Heart left ventricle (tissue), 13 donors: ENCODE results near the gene ADAMTS7.

Experiments
- POLR2A ChIP-seq, 2 donors: fragments of 450-650 bp; IDR thresholded peaks; one replicate each; pipeline ENCODE4 v1.6.1; 2017; ENCODE audit warnings: antibody characterized with exemption in 2 of 2, mild to moderate bottlenecking in 2 of 2, moderate library complexity in 2 of 2
- TF ChIP-seq, protein P1 (sequence below), 12 donors: fragments of 200-600 bp; sonication (generic) in 4 of 12; IDR thresholded peaks; one replicate each; pipeline versions ENCODE4 v1.5.0 to v1.8.0; 2018 to 2022; ENCODE audit warnings: antibody characterized with exemption in 12 of 12, mild to moderate bottlenecking in 5 of 12
- donor health status: ischemic (EF 13 %, LVEDD 7.1; RV severe dilation, severe dysfunction).
- donor health status: DM: no; HTN: yes; CAD: no.
- donor health status: DM: no; HTN: no; CAD: no.
- donor health status: ischemic (EF 25% LVEDD 6.9; RV normal size, moderate dysfunction).
- donor health status: ischemic (EF 25% LVEDD 5.7; RV mildly dilated, moderate dysfunction).
- donor health status: ischemic (EF 35%, LVEDD 5.7; RV mildly dilated, moderate dysfunction).
- donor health status: nonischemic (EF 11% LVEDD 7.7; RV severe dilation, severe dysfunction).
- donor health status: DM: yes; HTN: yes; CAD: no.
- donor health status: PGD.
- donor health status: ischemic (EF 29% LVEDD 5.4; RV normal size, mild dysfunction).
- donor health status: nonischemic (EF 23%, LVEDD 6.1; RV moderate dilation, normal function).

DNA sequence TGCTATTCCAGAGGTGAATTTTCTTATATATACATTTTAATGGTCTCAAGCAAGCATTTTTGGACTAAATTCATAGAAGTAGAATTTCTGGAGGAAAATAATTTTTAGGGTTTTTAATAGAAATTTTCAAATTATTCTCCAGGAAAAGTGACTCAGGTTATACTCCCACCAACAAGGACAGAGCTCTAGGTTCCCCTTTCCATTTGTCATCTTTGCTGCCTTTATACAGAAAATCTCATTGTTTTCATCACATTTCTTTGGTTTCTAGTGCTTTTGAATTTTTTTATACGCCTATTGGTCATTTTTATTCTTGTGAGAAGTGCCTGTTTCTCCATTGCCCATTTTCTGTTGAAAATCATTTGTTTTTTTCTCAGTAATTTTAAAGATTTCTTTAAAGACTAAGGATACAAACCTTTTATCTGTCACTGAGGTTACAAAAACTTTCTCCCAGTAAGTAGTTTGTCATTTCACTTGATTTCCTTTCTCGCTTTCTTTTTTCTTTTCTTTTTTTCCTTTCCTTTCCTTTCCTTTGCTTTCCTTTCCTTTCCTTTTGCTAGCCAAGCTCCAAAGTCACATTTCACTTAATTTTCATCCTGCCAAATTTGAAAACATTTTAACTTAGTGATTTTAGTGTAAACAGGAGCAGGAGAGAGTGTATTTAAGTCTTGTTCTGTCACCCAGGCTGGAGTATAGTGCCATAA lies 93.2 kb downstream of the ADAMTS7 start:
- TF ChIP-seq, protein P1, sequence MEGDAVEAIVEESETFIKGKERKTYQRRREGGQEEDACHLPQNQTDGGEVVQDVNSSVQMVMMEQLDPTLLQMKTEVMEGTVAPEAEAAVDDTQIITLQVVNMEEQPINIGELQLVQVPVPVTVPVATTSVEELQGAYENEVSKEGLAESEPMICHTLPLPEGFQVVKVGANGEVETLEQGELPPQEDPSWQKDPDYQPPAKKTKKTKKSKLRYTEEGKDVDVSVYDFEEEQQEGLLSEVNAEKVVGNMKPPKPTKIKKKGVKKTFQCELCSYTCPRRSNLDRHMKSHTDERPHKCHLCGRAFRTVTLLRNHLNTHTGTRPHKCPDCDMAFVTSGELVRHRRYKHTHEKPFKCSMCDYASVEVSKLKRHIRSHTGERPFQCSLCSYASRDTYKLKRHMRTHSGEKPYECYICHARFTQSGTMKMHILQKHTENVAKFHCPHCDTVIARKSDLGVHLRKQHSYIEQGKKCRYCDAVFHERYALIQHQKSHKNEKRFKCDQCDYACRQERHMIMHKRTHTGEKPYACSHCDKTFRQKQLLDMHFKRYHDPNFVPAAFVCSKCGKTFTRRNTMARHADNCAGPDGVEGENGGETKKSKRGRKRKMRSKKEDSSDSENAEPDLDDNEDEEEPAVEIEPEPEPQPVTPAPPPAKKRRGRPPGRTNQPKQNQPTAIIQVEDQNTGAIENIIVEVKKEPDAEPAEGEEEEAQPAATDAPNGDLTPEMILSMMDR (IDR thresholded peaks at IDR 0.05): no peak
- no peak for TF ChIP-seq POLR2A (IDR thresholded peaks at IDR 0.05)
